OCI-LY3 (cell line): ENCODE data around the gene ADORA2A.

ENCODE experiments used
- EZH2phosphoT487 ChIP-seq: fragments of 200-600 bp; shearing (Covaris generic); IDR thresholded peaks from 2 replicates; pipeline ENCODE4 v1.6.1; 2018; ENCODE audit warnings: antibody characterized with exemption, mixed run types, low read depth
- TF ChIP-seq, protein P1 (sequence below): fragments of 200-600, 300-600 bp; sonication (generic); IDR thresholded peaks from 2 replicates; pipeline ENCODE4 v1.5.1; 2014; ENCODE audit warnings: antibody characterized with exemption, low read length, low read depth

DNA sequence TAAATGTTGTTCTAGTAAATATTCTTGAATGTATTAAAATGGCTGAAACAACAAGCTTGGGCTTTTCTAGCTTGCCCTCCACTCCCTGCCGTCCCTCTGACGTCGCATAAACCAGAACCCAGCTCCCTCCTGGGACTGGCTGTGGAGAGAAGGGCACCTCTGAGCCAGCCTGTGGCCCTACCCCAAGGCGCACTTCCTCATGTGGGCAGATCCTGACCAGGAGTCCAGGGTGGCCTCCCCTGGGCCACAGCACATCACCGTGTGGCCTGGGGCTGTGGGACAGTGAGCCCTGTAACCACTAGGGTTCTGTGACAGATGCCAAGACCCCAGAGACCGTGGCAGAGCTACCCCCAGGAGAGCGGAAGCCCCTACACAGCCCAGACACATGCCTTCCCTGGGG is 10.2 kb upstream of the ADORA2A start:
- TF ChIP-seq, protein P1, sequence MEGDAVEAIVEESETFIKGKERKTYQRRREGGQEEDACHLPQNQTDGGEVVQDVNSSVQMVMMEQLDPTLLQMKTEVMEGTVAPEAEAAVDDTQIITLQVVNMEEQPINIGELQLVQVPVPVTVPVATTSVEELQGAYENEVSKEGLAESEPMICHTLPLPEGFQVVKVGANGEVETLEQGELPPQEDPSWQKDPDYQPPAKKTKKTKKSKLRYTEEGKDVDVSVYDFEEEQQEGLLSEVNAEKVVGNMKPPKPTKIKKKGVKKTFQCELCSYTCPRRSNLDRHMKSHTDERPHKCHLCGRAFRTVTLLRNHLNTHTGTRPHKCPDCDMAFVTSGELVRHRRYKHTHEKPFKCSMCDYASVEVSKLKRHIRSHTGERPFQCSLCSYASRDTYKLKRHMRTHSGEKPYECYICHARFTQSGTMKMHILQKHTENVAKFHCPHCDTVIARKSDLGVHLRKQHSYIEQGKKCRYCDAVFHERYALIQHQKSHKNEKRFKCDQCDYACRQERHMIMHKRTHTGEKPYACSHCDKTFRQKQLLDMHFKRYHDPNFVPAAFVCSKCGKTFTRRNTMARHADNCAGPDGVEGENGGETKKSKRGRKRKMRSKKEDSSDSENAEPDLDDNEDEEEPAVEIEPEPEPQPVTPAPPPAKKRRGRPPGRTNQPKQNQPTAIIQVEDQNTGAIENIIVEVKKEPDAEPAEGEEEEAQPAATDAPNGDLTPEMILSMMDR = no peak
- no peak for TF ChIP-seq EZH2phosphoT487
